ENCODE data around the gene CNTNAP2.

DNA sequence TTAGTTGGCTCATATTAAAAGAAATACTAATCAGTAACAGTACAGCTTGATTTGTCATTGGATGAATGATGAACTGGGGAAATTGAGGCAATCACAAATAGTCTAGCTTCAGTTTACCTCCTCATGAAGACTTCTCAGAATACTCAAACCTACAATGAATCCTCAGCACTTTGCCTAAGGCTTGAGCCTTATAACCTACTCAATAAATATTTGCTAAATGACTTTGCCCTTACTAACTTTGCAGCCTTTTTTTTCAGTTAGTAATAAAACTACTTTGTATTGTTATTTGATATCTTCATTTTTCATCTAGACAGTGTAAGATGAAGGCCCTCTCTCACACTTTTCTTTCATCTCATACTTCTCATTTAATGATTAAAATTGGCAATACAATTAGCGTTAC lies 1311.5 kb downstream of the CNTNAP2 start:
- TF ChIP-seq CTCF (conservative IDR thresholded peaks at IDR 0.05) (no peak), ZFX (IDR thresholded peaks at IDR 0.05) (no peak)

All from C4-2B (cell line).